ENCODE results near the gene RNF214. TPM values are rescaled to one million over a fixed set of nuclear protein-coding genes. Genes with fewer than 3 reads are reported as not detected.
"Not testable (repeated sequence)": the region's sequence is repeated elsewhere in the genome, so short reads cannot be mapped to it uniquely, and the experiment has no call there.

The RNF214 gene
- 10.7 TPM for total RNA-seq

DNA sequence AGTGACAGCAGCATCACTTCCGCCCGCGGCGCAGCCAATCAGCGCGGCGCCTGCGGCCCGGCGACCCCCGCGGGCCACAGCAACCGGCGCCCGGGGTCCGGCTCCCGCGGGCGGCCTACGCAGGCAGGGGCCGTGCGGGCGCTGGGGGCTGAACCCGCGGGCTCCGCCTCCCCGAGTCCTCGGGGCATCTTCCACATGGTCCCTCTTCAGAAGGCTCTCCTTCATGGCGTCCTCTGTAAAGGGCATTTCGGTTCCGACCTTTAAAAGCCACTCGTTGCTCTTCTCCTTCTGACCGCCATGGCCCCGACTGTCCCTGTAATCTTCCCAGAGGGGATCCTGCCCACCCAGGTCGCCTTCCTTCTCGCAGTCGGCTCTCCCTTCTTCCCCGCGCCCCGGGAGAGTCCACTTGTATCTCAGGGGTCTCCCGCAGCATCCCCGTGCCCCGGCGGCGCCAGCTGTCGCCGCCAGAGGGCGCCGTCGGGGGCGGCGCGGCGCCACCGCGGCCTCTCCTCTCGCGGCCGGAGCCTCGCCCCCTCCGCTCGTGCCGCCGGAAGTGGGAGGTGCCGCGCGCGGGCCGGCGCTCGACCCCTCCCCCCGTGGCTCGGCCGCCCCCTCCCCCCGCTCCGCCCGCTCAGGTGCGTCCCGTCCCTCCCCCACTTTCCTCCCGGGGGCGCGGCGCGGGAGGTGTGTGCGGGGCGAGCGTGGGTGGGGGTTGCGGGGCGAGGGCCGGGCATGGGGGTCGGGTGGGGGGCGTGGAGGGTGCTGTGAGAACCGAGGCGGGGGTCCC lies at the start of gene RNF214:
RNF214 (plus strand) TSS at position 580 of the 787 bp plus-strand sequence. CDS start 1,602 bp downstream, outside the sequence.
- ATAC-seq (peak; percentile 95), DNase-seq (ENCODE audit: low spot score) (peak; percentile 85)

DNA sequence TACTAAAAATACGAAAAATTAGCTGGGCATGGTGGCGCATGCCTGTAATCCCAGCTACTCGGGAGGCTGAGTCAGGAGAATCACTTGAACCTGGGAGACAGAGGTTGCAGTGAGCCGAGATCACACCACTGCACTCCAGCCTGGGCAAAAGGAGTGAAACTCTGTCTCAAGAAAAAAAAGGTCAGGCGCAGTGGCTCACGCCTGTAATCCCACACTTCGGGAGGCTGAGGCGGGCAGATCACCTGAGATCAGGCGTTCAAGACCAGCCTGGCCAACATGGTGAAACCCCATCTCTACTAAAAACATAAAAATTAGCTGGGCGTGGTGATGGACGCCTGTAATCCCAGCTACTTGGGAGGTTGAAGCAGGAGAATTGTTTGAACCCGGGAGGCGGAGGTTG lies 49.3 kb upstream of the RNF214 start:
- ATAC-seq; DNase-seq (ENCODE audit: low spot score): not testable (repeated sequence)

DNA sequence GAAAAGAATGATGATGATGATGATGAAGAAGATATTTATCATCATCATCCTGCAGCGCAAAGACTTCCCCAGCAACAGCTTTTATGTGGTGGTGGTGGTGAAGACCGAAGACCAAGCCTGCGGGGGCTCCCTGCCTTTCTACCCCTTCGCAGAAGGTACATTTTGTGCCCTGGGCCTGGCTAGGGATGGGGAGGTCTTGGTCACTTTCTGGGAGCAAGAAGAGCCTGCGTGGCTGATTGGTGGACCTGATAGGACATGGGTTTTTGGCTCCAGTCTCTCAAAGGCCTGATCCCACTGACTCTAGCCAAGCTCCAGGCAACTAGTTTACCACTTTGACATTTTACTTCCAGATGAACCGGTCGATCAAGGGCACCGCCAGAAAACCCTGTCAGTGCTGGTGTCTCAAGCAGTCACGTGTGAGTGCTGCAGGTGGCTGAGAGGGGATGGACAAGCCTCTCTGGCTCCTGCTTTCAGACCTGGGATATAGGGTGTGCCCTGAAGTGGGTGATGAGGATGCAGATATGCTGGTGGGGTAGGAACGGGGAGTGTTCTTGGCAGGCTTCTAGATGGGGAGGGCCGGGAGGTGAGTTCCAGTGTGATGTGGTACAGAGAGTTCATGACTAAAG lies 48.6 kb upstream of the RNF214 start:
- ATAC-seq (no peak), DNase-seq (ENCODE audit: low spot score) (peak; percentile 35)

DNA sequence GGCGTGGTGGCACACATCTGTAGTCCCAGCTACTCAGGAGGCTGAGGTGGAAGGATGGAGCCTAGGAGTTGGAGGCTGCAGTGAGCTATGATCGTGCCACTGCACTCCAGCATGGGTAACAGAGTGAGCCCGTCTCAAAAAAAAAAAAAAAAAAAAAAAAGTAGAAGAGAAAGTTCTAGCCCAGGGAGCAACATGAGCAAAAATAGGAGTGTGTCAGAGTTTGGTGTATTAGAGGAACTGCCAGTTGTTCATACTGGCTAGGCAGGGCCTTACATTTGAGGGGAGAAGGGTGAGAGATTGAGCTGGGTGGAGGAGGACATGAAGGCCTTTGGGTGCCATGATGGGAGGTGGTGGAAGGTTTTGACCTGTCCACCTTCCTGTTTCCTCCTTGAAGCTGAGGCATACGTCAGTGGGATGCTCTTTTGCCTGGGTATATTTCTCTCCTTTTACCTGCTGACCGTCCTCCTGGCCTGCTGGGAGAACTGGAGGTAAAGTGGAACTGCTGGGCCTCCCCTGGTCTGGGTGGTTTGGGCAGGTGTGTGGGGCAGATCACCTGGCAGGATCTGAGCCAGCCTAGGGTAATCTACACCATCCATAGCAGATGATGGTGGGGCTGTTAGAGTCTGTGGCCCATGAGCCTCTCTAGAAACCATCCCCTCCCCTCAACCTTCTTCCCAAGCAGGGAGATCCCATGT lies 46.6 kb upstream of the RNF214 start:
- no peak for ATAC-seq

DNA sequence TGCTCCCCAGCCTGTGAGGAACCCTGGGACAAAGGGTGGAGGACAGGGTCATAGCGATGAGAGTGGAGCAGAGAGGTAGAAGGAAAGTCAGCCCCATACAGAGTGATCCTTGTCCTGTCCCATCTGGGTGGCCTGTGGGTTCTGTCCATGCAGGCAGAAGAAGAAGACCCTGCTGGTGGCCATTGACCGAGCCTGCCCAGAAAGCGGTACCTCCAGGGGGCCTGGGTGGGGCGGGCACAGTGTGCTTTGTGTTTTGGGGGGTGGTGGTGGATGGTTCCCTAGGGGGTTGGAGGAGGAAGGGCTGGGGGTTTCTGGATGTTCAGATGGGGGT lies 46.1 kb upstream of the RNF214 start:
- ATAC-seq (no peak), DNase-seq (ENCODE audit: low spot score) (no peak)

More for the DNA sequence above, 46.6 kb upstream of the RNF214 start:
- no peak for DNase-seq (ENCODE audit: low spot score)

DNA sequence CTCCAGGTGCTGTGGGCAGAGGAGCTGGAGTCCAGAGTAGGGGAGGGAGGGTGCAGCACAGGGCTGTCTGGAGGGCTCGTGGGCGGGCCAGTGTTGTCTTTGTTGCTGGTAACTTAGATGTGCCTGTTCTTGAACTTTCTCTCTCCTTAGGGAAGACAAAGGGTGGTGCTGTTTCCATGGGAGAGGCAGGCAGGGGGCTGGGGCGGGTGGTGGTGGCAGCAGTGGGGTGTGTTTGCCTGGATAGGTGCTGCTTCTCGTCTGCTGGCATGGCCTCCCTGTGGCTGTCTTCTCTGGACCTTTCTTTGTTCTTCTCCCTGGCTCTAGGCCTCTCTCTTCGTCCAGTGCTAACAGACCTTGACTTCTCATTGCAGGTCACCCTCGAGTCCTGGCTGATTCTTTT lies 45.5 kb upstream of the RNF214 start:
- peak; percentile 38 for DNase-seq (ENCODE audit: low spot score)
- no peak for ATAC-seq

DNA sequence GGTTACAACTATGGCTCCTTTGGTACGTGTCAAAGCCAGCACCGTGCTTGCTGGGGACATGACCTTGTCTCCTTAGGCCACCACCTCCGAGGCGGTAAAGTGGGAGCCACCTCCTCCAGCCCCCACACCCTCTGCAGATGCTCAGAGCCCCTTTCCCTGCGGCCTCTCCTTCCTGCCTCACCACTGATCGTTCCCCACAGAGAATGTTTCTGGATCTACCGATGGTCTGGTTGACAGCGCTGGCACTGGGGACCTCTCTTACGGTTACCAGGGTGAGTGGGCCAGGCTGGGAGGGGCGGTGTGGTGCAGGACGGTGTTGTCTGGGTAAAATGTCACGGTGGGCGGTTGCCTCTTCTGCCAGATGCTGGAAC lies 45.1 kb upstream of the RNF214 start:
- no peak for DNase-seq (ENCODE audit: low spot score)
- no peak for ATAC-seq

DNA sequence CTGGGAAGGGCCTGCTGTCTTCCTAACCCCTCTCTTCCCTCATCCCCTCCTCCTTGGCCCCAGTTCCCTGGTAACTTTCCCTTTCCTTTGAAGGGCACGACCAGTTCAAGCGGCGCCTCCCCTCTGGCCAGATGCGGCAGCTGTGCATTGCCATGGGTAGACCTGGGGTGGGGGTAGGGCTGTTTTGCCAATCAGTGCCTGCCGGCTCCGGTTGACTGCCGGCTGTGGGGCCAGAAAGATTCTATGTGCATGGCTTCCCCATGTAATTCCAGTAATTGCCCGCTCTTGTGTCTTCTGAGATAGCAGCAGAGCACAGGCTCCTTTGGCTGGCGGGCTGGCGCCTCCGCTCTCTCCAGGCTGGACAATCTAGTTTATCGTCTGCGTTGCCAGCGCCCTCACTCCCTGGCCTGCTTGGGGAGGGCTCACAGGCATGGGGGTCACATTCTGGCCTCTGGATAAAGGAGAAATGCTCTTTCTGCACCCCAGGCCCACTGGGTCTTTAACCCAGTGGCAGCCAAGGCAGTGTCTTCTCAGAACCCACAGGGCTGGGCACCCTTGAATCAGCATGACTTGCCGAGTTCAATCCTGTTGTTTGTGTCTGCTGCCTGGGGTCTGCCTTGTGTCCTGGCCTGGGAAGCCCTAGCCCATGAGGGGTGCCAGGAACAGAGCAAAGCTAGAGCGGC lies 44.5 kb upstream of the RNF214 start:
- DNase-seq (ENCODE audit: low spot score) (no peak), ATAC-seq (no peak)

DNA sequence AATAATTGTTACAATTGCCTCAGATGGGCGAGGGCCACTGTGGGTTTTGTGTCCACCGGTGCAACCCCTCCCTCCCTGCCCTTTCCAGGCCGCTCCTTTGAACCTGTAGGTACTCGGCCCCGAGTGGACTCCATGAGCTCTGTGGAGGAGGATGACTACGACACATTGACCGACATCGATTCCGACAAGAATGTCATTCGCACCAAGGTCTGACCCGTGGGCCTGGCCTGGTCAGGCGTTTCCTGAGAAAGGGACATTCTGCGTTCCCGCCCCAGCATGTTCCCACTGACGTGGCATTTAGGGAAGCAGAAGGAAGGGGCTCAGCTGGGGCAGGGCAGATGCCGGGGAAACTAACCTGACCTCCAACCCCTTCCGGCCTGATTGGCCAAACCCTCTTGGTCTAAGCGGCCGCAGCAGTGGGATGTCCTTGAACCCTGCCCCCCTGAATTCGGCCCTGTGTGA lies 43.8 kb upstream of the RNF214 start:
- peak; percentile 45 for DNase-seq (ENCODE audit: low spot score)
- peak; percentile 41 for ATAC-seq

DNA sequence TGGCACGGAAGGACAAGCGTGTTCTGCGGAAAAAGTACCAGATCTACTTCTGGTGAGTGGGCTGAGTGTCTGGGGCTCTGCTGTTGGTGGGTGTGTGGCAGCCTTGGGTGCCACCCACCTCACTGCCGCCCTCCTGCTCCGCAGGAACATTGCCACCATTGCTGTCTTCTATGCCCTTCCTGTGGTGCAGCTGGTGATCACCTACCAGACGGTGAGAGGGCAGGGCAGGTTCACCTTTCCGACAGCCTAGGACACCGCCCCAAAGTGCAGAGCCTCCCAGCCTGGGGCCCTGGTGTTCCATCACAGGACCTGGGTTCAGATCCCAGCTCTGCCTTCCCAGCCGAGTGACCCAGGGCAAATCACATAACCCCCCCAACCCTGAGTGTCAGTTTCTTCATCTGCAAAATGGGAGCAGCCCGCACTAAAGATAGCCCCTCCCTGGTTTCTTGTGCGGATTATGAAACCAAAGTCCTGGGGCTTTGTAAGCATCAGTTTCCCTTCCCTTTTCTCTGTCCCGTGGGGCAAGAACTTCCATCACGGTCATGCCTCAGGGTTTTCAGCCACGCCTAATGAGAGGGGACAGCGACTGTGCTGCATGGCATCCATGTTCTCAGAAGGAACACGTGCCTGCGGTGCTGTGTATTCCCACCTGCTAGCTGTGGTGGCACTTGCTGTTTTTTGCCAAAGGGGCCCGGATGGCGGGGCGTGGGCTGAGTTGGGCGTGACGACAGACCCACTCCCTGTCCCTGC lies 43.1 kb upstream of the RNF214 start:
- ATAC-seq: peak; percentile 22
- DNase-seq (ENCODE audit: low spot score): no peak

DNA sequence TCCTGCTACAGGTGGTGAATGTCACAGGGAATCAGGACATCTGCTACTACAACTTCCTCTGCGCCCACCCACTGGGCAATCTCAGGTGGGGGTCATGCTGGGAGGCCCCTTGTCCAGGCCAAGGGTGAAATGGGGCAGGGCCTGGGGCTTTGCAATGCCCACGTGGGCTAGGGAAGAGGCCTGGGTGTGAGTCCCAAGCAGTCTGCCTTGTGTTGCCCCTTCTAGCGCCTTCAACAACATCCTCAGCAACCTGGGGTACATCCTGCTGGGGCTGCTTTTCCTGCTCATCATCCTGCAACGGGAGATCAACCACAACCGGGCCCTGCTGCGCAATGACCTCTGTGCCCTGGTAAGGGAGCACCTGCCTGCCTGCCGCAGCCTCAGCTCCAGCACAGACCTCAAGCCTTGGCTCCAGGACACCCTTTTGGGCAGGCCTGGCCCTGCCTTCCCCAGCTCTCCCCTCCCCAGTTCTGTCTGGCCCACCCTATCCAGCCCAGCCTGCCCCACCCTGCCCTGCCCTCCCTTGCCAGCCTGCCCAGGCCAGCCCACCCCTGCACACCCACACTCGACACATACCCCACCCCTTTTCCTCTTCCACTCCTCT lies 42.4 kb upstream of the RNF214 start:
- DNase-seq (ENCODE audit: low spot score): no peak

DNA sequence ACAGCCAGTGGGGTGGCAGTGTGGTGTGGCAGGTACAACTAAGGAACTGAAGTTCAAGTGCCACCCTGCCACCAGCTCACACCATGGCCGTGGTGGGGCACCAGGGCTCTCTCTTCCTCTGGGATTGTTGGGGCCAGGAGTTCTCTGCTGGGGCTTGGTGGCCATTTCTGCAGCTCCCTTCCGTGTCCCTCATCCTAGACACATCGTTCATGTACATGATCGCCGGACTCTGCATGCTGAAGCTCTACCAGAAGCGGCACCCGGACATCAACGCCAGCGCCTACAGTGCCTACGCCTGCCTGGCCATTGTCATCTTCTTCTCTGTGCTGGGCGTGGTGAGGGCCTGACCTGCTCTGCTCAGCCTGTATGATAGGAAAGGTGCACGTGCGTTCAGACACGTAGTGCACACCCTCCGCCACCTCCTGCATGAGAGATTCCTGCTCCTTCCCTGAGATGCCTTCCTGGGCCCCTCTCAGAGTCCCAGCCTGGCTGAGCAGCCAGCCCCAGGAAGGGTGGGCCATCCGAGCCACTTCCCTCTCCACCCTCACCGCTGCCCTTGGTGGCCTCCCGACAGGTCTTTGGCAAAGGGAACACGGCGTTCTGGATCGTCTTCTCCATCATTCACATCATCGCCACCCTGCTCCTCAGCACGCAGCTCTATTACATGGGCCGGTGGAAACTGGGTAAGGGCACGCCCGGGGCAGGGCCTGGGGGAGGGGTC lies 40.6 kb upstream of the RNF214 start:
- ATAC-seq (no peak), DNase-seq (ENCODE audit: low spot score) (no peak)

More for the DNA sequence above, 42.4 kb upstream of the RNF214 start:
- no peak for ATAC-seq

DNA sequence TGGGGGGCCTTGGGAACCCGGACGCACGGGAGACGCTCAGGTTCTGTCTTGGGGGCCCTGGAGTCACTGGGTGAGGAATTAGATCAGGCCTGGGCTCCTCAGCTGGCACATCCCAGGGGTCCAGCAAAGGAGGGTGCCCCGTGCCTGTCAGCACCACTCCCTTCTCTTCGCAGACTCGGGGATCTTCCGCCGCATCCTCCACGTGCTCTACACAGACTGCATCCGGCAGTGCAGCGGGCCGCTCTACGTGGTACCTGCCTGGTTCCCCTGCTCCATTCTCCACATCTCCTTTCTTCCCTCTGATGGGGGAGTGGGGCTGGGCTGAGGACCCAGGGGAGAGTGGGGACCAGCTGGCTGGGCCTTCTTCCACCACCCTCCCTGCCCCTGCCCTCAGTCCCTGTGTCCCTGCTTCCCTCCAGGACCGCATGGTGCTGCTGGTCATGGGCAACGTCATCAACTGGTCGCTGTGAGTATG lies 40.0 kb upstream of the RNF214 start:
- DNase-seq (ENCODE audit: low spot score): no peak
- ATAC-seq: no peak

DNA sequence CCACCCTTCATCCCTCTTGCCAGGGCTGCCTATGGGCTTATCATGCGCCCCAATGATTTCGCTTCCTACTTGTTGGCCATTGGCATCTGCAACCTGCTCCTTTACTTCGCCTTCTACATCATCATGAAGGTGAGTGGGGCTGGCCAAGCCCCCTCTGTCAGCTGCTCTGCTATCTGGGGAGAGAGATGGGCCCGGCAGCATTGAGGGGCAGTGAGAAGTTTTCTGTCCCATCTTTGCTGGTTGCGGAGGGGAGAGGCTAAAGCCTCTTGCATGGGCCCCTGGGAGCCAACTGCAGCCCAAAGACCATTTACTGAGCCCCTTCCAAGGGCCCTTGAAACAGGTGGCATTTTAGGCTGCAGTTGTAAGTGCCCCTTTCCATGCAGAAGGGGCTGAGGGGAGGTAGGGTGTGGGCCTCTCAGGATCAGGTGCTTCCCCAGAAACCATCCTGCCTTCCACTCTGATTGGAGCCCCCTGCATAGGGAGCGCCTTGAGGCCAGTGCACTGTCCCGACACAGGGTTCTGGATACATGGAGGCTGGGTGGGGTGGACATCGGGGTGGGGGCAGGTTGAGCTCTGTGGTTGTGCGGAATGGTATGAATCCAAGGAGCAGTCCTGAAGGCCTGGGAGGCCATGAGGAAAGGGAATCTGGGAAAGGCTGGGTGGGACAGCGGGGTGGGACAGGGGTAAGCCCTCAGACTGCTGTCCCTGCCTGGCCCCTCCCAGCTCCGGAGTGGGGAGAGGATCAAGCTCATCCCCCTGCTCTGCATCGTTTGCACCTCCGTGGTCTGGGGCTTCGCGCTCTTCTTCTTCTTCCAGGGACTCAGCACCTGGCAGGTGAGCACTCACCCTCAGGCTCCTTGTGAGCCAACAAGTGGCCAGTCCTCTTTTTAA lies 39.1 kb upstream of the RNF214 start:
- ATAC-seq (no peak), DNase-seq (ENCODE audit: low spot score) (no peak)

DNA sequence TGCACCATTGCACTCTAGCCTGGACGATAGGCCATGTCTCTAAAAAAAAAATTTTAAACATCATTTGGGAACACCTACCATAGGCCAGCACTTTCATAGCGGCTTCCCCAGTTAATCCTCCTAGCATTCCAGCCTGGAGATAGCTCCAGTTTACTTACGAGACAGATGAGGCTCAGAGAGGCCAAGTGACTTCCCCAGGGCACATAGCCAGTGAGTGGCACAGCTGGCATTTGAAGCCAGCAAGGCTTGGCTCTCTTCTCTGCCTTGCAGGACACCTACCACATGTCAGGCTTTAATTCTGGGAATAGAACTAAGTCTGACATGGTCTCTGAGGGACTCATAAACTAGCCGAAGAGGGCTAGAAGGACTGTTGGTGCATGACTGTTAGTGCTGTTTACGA lies 38.2 kb upstream of the RNF214 start:
- DNase-seq (ENCODE audit: low spot score) (no peak), ATAC-seq (no peak)

DNA sequence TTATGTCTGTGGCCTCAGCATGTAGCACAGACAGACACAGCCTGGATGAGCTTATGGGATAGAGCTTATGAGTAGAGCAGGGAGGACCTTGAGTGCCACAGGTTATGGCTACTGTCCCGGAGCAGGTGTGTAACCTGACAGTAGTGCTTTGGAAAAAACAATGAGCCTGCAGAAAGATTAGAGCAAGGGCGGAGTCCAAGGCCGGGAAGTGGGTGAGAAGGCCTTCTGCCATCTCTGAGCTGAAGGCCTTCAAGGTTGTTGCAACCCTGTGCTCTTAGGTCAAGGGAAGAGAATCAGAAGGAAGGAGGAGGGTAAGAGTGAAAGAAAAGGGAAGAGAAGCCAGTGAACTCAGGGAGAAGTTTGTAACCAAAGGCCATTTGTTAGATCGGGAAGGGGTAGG lies 37.2 kb upstream of the RNF214 start:
- no peak for ATAC-seq
- DNase-seq (ENCODE audit: low spot score): no peak

DNA sequence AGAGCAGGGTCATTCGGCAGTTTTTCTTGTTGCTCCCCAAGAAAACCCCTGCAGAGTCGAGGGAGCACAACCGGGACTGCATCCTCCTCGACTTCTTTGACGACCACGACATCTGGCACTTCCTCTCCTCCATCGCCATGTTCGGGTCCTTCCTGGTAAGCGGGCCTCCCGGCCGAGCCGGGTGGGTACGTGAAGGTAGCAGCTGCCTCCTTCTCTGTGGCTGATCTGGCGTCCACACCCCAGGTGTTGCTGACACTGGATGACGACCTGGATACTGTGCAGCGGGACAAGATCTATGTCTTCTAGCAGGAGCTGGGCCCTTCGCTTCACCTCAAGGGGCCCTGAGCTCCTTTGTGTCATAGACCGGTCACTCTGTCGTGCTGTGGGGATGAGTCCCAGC lies 36.7 kb upstream of the RNF214 start:
- DNase-seq (ENCODE audit: low spot score): no peak
- ATAC-seq: no peak

DNA sequence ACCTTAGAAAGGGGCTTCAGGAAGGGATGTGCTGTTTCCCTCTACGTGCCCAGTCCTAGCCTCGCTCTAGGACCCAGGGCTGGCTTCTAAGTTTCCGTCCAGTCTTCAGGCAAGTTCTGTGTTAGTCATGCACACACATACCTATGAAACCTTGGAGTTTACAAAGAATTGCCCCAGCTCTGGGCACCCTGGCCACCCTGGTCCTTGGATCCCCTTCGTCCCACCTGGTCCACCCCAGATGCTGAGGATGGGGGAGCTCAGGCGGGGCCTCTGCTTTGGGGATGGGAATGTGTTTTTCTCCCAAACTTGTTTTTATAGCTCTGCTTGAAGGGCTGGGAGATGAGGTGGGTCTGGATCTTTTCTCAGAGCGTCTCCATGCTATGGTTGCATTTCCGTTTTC lies 35.5 kb upstream of the RNF214 start:
- DNase-seq (ENCODE audit: low spot score): no peak
- no peak for ATAC-seq
